ENCODE data around the gene ETV3.

The ETV3 gene

DNA sequence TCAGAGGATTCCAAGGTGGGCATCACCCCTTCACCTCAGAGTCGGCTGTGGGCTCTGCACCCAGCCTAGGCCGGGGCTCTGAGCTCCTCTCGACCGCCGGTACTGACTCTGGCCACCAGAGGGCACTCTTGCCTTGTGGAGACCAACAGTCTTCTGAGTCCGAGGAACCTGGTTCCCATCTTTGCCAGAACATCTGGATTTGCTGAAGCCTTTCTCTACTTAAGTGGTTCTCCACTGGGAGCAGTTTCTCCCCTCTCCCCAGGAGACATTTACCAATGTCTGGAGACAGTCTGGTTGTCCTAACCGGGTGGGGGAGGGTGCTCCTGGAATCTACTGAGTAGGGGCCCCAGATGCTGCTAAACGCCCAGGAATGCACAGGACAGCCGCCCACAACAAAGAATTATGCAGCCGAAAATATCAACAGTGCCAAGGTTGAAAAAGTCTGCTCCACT lies 48.0 kb downstream of the ETV3 start:
- FAIRE-seq, result peak; percentile 45

GRCh38 chr1:157089789-157090188 lies 48.4 kb downstream of the ETV3 start:
- FAIRE-seq, result no peak

- FAIRE-seq, result no peak
These were observed 49.6 kb downstream of the ETV3 start for GRCh38 chr1:157088607-157089006.

DNA sequence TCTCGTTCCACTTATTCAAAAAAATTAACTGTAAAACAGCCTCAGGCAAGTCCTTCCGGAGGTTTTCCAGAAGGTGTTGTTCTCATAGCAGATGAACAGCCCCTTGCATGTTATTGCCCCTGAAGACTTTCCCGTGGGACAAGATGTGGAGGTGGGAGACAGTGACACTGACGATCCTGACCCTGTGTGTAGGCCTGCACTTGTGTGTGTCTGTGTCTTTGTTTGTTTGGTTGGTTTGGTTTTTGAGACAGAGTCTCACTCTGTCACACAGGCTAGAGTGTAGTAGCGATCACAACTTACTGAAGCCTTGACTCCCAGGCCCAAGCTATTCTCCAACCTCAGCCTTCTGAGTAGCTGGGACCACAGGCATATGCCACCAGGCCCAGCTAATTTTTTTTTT lies 51.2 kb downstream of the ETV3 start:
- FAIRE-seq, result no peak

- no peak for FAIRE-seq
These were observed 51.9 kb downstream of the ETV3 start for GRCh38 chr1:157086299-157086698.

DNA sequence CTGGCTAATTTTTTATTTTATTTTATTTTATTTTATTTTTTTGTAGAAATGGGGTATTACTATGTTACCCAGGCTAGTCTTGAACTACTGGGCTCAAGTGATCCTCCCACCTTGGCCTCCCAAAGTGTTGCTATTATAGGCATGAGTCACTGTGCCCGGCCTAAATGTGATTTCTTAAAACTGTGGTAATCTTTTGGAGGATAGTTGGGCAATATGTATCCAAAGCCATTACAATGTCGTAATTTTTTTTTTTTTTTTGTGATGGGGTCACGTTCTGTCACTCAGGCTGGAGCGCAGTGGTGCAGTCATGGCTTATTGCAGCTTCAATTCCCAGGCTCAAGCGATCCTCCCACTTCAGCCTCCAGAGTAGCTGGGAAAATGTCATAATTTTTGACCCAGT lies 52.8 kb downstream of the ETV3 start:
- FAIRE-seq, result no peak

- FAIRE-seq, result no peak
These were observed 53.5 kb downstream of the ETV3 start for GRCh38 chr1:157084720-157085119.

DNA sequence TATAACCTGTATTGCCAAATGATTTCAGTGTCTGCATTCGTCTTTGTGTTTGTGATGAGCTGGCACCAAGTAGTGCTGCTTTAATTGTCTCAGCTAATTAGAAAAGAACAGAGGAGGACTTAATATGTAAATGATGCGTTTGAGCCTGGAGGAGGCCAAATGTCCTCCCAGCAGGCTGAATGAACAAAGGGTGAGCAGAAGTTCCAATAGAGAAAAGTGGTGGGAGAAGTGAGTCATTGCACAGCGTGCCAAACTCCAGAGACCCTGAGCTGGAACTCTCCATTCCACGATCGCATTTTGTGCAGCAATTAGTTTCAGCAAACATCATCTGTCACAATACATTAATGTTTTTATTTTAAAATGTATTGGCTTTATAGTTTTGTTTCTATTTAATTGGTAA lies 56.5 kb downstream of the ETV3 start:
- FAIRE-seq, result no peak

DNA sequence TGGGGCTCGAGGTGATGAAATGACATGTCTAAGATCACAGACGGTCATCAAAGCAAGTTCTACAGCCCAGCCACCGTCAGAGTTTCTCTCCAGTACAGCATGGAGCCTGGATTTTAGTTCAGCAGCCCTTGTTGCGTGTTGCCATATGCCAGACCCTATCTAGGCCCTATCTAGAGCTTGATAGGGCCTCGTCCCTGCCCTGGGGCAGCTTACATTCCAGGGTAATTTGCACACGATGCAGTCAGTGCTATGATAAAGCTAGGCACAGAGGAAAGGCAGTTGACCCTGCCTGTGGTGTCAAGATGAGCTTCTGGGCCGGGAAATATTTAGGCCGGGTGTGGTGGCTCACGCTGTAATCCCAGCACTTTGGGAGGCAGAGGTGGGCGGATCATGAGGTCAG lies 57.5 kb downstream of the ETV3 start:
- no peak for FAIRE-seq

- FAIRE-seq, result no peak
These were observed 60.8 kb downstream of the ETV3 start for GRCh38 chr1:157077394-157077793.

DNA sequence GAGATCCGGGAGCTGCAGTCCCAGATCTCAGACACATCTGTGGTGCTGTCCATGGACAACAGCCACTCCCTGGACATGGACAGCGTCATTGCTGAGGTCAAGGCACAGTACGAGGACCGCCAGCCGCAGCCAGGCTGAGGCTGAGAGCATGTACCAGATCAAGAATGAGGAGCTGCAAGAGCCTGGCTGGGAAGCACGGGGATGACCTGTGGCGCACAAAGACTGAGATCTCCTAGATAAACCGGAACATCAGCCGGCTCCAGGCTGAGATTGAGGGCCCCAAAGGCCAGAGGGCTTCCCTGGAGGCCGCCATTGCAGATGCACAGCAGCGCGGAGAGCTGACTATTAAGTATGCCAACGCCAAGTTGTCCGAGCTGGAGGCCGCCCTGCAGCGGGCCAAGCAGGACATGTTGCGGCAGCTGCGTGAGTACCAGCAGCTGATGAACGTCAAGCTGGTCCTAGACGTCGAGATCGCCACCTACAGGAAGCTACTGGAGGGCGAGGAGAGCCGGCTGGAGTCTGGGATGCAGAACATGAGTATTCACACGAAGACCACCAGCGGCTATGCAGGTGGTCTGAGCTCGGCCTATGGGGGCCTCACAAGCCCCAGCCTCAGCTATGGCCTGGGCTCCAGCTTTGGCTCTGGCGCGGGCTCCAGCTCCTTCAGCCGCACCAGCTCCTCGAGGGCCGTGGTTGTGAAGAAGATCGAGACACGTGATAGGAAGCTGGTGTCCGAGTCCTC lies 64.1 kb downstream of the ETV3 start:
- no peak for FAIRE-seq

All from G401.6 (cell line).